Frontal cortex (tissue), 4 donors: ENCODE results near the gene CEP97. TPM values are rescaled to one million over a fixed set of nuclear protein-coding genes. Genes with fewer than 3 reads are reported as not detected.
"Not testable (repeated sequence)": the region's sequence is repeated elsewhere in the genome, so short reads cannot be mapped to it uniquely, and the experiment has no call there.

Source experiments
- DNase-seq, 2 donors: peaks; one replicate each; pipeline ENCODE4 v3.0.0; 2012; ENCODE audit warnings: low spot score in 2 of 2
- FAIRE-seq: peaks from 2 replicates; lab custom pipeline; 2012; peaks lifted over from hg19 to GRCh38; lab: Jason Lieb, UNC
- total RNA-seq: library from RNA; depleted of rRNA; stranded (reverse); fragments of >200 nt; gene quantifications from one replicate; pipeline ENCODE4 v1.2.3, GENCODE V29; 2014
- donor health status: control.
- donor health status: control.
- donor health status: control.

CEP97 gene
- total RNA-seq, 1 donor from 2014 or later = 72.2 TPM

DNA sequence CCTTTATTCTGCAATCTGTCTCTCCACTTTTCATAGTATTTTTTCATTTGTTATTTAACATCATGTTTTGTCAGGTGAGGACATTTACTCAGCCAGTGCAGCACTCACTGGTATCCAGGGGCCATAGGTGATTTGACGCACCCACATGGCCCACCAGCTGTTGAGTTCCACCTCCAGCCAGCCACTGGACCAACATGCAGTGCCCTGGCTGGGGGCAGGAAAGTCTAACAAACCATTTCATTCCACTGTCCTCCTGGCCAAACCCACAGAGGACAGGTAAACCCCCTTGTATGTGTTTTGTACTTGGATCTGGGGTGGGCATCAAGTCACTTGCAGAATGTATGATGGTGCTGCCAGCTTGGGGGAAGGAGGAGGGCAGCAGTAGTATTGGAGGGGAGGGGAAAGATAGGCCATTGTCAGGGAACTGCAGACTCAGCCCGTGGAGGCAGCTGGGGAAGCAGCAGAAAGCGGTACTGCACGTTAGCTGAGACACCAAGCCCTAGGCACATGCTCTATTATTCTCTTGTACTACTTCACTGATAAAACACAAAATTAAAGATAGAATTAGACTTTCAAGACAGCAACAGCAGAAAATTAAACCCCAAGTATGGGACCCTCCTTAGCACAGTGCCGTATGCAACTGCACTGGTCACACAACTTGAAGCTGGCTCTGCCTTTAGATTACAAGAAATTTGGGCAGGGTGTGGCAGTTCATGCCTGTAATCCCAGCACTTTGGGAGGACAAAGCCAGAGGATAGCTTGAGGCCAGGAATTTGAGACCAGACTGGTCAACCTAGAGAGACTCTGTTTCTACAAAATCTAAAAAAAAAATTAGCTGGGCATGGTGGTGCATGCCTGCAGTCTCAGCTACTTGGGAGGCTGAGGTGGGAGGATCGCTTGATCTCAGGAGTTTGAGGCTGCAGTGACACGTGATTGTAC lies 22.4 kb upstream of the CEP97 start:
- no peak for DNase-seq
- no peak for FAIRE-seq

DNA sequence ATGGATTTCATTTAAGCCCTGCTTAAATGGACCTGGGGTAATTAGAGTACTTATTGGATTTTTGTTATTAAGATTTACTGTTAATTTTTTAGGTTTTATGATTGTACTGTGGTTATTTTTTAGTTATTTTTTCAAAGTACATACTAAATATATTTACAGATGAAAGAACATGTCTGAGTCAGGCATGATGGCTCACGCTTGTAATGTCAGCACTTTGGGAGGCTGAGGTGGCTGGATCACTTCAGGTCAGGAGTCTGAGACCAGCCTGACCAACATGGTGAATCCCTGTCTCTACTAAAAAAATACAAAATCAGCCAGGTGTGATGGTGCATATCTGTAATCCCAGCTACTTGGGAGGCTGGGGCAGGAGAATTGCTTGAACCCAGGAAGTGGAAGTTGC lies 21.7 kb upstream of the CEP97 start:
- FAIRE-seq = no peak
- no peak for DNase-seq

DNA sequence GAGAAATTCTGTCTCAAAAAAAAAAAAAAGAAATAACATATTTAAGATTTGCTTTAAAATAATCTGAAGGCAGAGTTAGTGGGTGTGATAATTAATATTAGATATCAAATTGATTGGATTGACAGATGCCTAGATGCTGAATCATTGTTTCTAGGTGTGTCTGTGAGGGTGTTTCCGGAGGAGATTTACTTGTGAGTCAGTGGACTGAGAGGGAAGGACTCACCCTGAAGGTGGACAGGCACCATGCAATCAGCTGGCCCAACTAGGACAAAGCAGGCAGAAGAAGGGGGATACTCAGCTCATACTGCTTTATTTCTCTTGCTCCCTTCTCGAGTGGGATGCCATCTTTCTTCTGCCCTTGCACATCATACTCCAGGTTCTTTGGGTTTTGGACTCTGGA lies 21.2 kb upstream of the CEP97 start:
- no peak for FAIRE-seq
- no peak for DNase-seq

DNA sequence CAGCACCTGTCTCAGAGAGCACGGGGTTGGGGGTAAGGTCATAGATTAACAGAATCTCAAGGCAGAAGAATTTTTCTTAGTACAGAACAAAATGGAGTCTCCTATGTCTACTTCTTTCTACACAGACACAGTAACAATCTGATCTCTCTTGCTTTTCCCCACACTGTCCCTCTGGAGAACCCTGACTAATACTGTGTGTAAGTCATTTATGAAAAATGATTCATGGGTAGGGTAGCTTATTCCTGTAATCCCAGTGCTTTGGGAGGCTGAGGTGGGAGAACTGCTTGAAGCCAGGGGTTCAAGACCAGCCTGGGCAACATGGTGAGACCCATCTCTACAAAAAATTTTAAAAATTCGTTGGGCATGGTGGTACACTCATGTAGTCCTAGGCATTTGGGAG lies 19.8 kb upstream of the CEP97 start:
- not testable (repeated sequence) for FAIRE-seq, DNase-seq

DNA sequence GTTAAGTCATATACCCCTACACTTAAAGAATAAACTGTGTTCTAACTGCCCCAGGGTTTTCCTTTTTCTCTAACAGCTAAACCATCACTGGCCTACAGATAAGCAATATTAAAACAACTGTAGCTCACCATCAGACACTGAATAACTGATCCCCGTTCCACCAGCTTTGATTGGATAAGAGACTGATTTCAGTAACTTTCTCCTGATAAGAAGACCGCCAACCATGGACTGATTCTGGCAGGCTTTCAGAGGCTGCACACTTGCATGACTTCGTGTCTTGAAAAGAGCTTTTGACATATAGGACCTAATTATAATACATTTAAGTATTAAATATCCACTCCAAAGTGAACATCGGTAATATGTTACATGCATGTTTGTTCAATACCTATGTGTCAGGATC lies 15.3 kb upstream of the CEP97 start:
- FAIRE-seq (no peak), DNase-seq (no peak)

DNA sequence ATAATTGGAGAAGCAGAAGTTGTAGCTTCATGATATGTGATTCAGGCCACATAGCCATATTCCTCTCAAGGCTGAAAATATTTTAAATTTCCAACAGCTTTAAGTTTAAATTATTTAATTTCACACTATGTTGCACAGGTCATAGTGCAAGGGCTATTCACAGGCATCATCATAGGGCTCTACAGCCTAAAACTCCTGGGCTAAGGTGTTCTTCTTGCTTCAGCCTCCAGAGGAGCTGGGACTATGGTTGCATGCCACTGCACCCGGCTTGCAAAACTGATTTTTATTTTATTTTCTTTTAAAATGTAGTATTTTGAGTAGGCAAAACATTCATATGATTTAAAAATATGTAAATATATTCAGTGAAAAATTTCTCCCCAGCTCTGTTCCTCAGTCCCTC lies 6.0 kb upstream of the CEP97 start:
- no peak for FAIRE-seq
- DNase-seq = no peak

DNA sequence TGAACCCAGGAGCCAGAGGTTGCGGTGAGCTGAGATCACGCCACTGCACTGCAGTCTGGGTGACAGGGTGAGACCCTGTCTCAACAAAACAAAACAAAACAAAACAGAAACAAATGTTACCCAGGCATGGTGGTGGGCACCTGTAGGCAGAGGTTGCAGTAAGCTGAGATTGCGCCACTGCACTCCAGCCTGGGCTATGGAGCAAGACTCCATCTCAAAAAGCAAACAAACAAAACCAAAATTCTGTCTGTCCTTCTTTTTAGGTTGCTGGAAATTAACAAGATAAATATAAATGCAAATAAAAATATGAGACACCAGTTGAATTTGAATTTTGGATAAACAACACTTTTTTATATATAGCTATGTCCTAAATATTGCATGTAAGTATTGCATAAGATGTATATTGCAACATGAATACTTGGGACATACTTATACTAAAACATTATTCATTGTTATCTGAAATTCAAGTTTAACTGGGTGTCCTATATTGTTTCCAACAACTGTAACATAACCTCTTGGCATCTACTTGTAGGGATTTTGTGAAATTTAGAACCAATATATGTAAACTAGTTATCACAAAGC lies 4.7 kb upstream of the CEP97 start:
- no peak for FAIRE-seq
- DNase-seq = no peak

DNA sequence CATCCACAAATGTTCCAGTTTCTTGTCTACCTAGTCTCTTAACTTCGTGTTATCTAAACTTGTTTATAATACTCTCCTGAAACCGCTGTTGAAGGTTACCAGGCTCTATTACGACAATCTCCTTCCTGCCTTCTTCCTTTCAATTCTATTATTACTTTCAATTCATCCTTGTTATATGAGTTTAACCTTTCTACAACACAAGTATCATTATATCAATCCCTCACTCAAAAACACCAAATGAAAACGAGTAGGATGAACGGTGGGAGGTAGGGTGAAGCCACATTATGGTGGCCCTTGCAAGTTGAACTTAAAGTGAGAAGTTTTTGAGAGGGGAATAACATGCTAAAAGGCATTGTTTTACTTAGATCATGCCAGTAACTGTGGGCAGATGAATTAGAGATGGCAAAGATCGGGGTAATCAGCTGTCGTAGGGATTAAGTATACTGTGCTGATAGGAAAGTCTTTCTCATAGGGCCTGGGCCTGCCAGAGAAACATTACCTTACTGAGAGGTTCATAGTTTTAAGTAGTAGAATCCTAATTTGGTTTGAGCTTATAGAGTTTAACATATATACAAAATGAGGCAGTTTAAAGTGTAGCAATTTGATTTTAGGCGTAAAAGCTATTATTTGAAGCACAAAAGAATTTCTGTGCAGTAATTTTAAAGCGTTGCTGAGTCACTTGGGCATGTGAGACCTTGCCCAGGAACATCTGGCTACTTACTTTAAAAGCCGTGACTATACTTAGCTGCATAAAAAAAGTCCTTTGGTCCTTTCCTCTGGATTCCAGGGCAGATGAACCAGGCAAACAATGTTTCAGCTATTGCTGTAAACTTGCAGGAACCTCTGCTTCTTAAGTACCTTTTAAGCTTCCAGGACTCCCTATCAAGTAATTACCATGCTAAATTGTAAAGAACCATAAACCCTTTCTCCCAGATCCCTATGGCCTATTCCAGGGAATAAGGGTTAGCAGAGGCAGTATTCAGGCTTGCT lies 3.3 kb upstream of the CEP97 start:
- no peak for FAIRE-seq
- DNase-seq = no peak

DNA sequence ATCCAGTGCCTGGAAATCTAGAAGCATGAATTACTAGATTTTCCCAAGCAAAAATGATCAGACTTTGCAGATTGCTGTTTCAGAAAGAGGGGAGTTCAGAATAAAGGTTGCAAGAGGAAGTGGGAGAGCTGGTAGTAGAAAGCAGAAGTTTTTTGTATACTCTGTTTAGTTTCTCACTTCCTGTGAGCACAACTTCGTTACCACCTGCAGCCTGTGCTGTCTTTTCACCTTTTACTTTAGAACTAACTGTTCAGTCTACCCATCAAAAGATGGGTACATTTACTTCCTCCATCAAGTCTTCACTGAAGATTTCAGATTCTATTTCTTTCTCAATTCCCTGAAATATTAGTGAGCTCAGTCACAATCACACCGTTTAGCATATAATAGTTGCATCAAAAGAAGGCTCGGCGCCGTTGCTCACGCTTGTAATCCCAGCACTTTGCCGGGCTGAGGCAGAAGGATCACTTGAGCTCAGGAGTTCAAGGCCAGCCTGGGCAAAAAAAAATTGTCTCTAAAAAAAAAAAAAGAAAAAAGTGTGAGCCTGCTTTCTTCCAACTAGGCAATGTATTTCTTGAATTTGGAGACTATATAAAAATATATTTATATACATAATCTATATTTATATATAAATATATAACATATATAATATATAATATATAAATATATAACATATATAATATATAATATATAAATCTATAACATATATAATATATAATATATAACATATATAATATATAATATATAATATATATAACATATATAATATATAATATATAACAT lies 1.8 kb upstream of the CEP97 start:
- no peak for FAIRE-seq
- no peak for DNase-seq

DNA sequence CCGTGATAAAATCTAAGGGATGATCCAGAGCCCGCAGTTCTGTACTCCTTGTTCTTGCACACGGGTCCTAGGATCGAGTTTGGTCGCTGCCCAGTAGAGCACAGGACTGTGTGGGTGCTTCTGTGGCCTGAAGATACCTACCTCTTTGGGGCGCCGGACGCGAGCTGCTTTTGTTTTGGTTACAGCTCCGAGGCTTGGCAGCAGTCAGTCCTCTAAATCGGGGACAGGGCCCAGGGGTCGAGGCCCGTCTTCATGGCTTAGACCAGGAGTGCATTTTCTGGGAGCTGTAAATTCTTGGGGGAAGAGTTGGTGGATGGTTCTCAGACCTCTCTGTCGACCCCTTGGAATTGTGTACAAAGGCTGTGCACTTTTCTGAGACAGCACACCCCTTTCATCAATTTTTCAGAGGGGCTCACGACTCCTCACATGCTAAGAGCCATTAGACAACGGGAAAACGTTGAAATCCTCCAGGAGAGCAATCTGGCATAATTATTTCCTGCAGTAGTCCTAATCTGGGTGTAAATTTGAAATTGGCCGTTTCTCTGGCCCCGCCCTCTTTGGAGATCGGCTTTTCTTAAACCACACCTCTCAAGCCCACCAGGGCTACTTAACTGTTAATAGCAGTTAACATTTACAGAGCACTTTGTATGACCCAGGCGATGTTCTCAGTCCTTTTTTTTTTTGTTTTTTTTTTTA lies 928 bp downstream of the CEP97 start:
- DNase-seq = no peak
- FAIRE-seq = no peak

DNA sequence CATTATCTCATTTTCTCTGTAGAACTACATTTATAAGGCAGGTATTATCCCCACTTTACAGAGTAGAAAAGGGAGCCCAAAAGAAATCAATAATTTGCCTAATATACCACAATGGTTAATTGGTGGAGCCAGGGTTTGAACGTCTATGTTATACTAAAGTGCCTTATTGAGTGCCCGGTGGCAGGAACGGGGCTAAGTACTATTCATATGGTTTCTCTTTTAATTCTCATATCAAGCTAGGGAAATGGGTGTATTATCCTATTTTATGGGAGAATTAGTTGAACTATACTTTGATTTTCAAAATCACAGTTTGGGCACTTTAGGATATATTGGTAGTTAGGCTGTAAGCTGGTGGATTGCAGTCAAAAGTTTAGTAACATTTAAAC lies 1.5 kb downstream of the CEP97 start:
- DNase-seq (no peak), FAIRE-seq (no peak)

DNA sequence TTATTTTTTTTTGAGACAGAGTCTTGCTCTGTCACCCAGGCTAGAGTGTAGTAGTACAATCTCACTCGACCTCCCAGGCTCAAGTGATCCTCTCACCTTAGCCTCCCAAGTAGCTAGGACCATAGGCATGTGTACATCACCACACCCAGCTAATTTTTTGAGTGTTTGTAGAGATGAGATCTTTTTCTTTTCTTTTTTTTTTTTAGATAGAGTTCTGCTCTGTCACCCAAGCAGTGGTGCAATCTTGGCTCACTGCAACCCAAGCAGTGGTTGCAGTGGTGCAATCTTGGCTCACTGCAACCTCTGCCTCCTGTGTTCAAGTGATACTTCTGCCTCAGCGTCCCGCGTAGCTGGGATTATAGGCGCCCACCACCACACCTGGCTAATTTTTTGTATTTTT lies 5.2 kb downstream of the CEP97 start:
- no peak for FAIRE-seq
- DNase-seq = no peak

DNA sequence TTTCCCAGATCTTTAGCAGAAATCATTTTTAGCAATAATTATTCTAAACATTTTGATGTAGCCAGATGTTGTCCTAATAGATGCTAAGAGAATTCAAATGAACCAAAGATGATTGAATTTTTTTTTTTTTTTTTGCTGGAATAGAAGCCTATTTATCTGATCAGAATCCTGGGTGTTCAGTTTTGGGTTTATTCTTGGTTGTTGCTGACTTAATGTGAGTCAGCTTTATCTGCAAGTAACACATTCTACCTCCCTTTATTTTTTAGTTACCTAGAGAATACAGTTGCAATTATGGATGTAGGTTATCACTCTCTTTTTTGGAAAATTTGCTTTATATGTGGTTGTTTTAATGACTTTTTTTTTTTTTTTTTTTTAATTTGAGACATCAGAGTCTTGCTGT lies 6.4 kb downstream of the CEP97 start:
- DNase-seq (no peak), FAIRE-seq (no peak)

DNA sequence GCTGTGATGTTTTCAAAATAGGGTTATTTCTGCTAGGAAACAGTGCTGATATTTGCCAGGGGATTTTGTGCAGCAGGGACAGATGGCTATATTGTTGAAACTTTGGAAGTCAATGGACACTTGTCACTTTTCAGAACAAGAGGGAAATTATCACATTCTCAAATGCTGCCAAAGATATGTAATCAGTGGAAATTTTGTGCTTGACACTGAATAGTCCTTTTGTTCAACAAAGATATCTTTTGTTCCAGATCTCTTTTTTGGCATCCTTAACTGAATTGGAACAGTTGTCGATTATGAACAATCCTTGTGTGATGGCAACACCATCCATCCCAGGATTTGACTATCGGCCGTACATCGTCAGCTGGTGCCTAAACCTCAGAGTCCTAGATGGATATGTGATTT lies 7.8 kb downstream of the CEP97 start:
- DNase-seq = peak in 1 of 2 donors; percentile 41
- peak; percentile 99 for FAIRE-seq

DNA sequence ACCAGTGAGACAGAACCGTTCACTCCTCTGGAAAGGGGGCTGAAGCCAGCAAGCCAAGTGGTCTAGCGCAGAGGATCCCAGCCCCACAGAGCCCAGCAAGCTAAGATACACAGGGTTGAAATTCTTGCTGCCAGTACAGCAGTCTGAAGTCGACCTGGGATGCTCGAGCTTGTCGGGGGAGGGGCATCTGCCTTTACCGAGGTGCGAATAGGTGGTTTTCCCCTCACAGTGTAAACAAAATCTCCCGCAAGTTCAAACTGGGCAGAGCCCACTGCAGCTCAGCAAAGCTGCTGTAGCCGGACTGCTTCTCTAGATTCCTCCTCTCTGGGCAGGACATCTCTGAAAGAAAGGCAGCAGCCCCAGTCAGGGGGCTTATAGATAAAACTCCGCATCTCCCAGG lies 11.4 kb downstream of the CEP97 start:
- DNase-seq (no peak), FAIRE-seq (no peak)

DNA sequence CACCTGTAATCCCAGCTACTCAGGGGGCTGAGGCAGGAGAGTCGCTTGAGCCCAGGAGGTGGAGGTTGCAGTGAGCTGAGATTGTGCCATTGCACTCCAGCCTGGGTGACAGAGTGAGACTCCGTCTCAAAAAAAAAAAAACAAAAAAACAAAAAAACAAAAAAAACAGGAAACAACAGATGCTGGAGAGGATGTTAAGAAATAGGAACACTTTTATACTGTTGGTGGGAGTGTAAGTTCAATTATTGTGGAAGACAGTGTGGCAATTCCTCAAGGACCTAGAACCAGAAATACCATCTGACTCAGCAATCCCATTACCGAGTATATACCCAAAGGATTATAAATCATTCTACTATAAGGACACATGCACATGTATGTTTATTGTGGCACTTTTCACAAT lies 17.5 kb downstream of the CEP97 start:
- not testable (repeated sequence) for DNase-seq, FAIRE-seq

DNA sequence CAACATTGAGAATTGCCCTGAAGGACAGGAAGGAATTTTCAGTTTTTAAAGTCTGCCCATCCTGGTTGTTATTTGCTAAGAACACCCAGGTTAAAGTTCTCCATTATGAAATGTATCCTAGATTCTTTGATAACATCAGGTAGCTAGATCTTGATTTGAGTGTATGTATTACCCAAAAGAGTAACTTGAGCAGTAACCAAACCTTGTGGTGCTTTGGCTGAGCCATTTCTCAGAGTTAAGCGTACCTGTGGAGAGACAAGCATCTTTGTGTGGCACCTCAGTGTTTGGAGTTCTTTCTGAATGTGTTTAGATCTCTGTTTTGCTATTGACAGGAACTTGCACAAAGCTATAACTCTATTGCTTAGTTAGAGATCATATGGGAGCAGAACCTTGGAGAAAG lies 20.4 kb downstream of the CEP97 start:
- no peak for DNase-seq
- FAIRE-seq = no peak

DNA sequence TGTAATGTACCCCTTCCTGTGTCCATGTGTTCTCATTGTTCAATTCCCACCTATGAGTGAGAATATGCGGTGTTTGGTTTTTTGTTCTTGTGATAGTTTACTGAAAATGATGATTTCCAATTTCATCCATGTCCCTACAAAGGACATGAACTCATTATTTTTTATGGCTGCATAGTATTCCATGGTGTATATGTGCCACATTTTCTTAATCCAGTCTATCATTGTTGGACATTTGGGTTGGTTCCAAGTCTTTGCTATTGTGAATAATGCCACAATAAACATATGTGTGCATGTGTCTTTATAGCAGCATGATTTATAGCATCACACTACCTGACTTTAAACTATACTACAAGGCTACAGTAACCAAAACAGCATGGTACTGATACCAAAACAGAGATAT lies 21.5 kb downstream of the CEP97 start:
- not testable (repeated sequence) for FAIRE-seq, DNase-seq
